Measurements from ENCODE around the gene WDR86. TPM values are rescaled to one million over a fixed set of nuclear protein-coding genes. Genes with fewer than 3 reads are reported as not detected.

Gene WDR86
- total RNA-seq, 1 donor from 2014 or later: 57.0 TPM

DNA sequence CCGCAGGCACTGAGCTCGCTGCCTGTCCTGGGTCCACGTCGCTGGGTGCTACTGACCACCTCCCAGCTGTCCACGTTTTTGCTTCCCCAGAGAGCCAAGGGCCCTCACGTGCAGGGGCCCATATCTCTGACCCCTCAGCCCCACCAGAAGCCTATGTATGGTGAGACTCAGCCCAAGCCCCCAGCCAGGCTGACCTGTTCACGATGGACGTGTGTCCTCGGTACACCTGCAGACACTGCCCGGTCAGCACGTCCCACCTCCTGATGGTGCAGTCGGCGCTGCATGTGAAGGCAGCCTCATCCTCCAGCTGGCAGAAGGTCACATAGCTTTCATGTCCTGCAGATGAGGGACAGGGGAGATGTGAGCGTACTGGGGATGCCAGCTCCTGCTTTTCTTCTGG, 9.9 kb downstream of the WDR86 start:
- TF ChIP-seq, protein P1, sequence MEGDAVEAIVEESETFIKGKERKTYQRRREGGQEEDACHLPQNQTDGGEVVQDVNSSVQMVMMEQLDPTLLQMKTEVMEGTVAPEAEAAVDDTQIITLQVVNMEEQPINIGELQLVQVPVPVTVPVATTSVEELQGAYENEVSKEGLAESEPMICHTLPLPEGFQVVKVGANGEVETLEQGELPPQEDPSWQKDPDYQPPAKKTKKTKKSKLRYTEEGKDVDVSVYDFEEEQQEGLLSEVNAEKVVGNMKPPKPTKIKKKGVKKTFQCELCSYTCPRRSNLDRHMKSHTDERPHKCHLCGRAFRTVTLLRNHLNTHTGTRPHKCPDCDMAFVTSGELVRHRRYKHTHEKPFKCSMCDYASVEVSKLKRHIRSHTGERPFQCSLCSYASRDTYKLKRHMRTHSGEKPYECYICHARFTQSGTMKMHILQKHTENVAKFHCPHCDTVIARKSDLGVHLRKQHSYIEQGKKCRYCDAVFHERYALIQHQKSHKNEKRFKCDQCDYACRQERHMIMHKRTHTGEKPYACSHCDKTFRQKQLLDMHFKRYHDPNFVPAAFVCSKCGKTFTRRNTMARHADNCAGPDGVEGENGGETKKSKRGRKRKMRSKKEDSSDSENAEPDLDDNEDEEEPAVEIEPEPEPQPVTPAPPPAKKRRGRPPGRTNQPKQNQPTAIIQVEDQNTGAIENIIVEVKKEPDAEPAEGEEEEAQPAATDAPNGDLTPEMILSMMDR (IDR thresholded peaks at IDR 0.05; ENCODE audit: unreplicated experiment): no peak
- Mint-ChIP-seq H3K27ac (ENCODE audit: unreplicated experiment) (no peak overlapping the region), H3K4me3 (ENCODE audit: unreplicated experiment) (no peak overlapping the region), H3K9me3 (ENCODE audit: unreplicated experiment) (no peaks in the 10 kb centered on the region), H3K27me3 (ENCODE audit: unreplicated experiment) (peaks cover 16% of the 10 kb centered on the region), H3K36me3 (ENCODE audit: low read depth, unreplicated experiment) (peaks cover 31% of the 10 kb centered on the region), H3K4me1 (ENCODE audit: unreplicated experiment) (peaks cover 29% of the 10 kb centered on the region)
- no peak for DNase-seq (ENCODE audit: low spot score)

DNA sequence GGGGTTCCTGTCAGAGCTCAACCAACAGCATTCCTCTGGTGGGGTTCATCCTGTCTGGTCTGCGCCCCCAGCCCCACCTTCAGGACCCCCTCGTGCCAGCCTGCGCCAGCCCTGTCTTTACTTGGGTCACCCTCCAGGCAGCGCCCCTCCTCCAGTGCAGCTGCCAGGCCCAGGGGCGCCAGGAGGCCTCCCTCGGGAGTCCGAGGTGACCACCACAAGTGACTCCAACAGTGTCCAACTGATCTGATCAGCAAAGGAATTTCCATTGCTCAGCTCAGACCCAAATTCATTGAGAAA, 10.6 kb downstream of the WDR86 start:
- Mint-ChIP-seq H3K27ac (ENCODE audit: unreplicated experiment) (no peak overlapping the region), H3K4me1 (ENCODE audit: unreplicated experiment) (peaks cover 28% of the 10 kb centered on the region), H3K27me3 (ENCODE audit: unreplicated experiment) (peaks cover 16% of the 10 kb centered on the region), H3K9me3 (ENCODE audit: unreplicated experiment) (no peaks in the 10 kb centered on the region), H3K36me3 (ENCODE audit: low read depth, unreplicated experiment) (peaks cover 31% of the 10 kb centered on the region), H3K4me3 (ENCODE audit: unreplicated experiment) (no peak overlapping the region)
- TF ChIP-seq, protein P1 (IDR thresholded peaks at IDR 0.05; ENCODE audit: unreplicated experiment): no peak
- no peak for DNase-seq (ENCODE audit: low spot score)

DNA sequence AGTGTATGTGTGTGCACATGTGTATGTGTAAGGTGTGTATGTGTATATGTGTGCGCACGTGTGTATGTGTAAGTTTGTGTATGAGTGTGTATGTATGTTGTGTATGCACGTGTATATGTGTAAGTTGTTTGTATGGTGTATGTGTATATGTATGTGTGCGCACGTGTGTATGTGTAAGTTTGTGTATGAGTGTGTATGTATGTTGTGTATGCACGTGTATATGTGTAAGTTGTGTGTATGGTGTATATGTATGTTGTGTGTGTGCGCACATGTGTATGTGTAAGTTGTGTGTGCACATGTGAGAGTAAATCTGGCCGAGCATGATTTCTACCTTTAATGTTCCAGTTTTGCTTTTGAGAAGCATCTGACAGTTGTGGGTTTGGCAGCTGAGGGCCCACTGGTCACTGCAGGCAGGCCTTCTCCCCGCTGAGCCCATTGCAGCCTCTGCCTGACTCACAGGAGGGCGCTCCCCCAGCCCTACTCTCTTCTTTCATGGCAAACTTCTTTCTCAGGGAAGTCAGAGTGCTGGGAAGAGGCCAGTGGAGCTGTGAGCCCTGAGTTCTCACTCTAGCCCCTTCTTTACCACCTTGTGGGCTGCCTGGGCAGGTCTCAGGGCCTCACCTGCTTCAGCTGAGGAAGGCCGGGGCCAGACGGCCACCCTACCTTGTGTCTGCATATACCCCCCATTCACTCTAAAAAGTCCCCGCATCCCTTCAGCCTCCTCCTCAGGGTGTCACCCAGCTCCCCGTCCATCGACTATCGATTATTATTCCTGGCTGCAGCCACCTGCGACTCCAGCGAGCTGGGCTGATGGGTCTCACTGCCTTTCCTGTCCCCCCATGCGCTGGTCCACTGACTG, 11.2 kb downstream of the WDR86 start:
- peaks cover 34% of the 10 kb centered on the region for H3K36me3 Mint-ChIP-seq (ENCODE audit: low read depth, unreplicated experiment)
- no peaks in the 10 kb centered on the region for H3K9me3 Mint-ChIP-seq (ENCODE audit: unreplicated experiment)
- H3K4me1 Mint-ChIP-seq (ENCODE audit: unreplicated experiment): peaks cover 23% of the 10 kb centered on the region
- TF ChIP-seq, protein P1 (IDR thresholded peaks at IDR 0.05; ENCODE audit: unreplicated experiment): no peak
- peaks cover 18% of the 10 kb centered on the region for H3K27me3 Mint-ChIP-seq (ENCODE audit: unreplicated experiment)
- peak overlapping the region; percentile 5 for H3K27ac Mint-ChIP-seq (ENCODE audit: unreplicated experiment)
- H3K4me3 Mint-ChIP-seq (ENCODE audit: unreplicated experiment): peak overlapping the region; percentile 77
- no peak for DNase-seq (ENCODE audit: low spot score)

DNA sequence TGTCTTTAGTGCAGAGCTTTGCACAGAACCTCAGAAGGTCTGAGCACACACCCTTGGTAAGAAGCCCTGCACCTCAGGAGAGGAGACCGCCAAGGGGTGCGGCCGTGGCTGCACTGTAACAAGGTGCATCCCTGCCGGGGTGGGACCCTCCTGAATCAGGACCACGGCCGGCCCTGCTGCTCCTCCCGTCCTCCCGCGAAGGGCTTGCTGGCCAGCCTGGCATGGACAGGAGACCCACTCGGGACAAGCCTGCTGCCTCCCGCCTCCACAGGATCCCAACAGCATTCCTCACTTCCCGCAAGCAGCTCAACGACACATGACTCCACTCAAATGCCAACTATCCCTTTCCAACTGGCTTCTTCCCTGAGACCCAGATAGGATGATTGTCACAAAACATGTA, 12.8 kb downstream of the WDR86 start:
- peaks cover 12% of the 10 kb centered on the region for H3K4me1 Mint-ChIP-seq (ENCODE audit: unreplicated experiment)
- peaks cover 35% of the 10 kb centered on the region for H3K36me3 Mint-ChIP-seq (ENCODE audit: low read depth, unreplicated experiment)
- H3K4me3 Mint-ChIP-seq (ENCODE audit: unreplicated experiment): no peak overlapping the region
- H3K9me3 Mint-ChIP-seq (ENCODE audit: unreplicated experiment): no peaks in the 10 kb centered on the region
- no peak for DNase-seq (ENCODE audit: low spot score)
- TF ChIP-seq, protein P1 (IDR thresholded peaks at IDR 0.05; ENCODE audit: unreplicated experiment): no peak
- H3K27ac Mint-ChIP-seq (ENCODE audit: unreplicated experiment): no peak overlapping the region
- peaks cover 19% of the 10 kb centered on the region for H3K27me3 Mint-ChIP-seq (ENCODE audit: unreplicated experiment)

DNA sequence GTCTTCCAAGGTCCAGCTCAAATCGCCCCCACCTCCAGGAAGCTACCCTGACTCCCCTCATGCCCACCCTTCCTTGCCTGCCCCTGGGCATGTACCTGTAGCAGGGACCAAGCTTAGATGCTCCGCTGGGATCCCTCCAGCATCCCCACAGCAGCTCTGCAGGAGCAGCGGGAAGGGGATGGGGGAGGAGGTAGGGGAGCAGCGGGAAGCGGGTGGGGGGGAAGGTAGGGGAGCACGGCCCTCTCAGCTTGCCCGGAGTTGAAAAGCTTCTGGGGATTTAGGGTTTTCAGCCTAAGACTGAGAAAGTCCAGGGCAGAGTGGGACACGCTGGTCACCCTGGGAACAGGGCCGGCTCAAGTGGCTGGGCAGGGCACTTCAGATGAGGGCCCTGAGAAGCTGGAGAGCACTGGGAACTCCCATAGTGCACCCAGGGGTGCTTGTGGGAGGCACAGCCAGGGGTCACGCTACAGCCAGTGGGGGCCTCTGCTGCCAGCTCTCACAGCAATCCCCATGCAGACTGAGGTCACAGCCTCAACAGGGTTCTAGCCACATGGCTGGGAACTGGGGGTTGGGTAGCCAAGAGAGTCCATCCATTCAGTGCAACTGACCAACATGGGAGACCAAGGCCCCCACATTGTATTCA, 13.4 kb downstream of the WDR86 start:
- Mint-ChIP-seq H3K36me3 (ENCODE audit: low read depth, unreplicated experiment) (peaks cover 33% of the 10 kb centered on the region), H3K9me3 (ENCODE audit: unreplicated experiment) (no peaks in the 10 kb centered on the region), H3K27me3 (ENCODE audit: unreplicated experiment) (peaks cover 17% of the 10 kb centered on the region), H3K27ac (ENCODE audit: unreplicated experiment) (no peak overlapping the region), H3K4me1 (ENCODE audit: unreplicated experiment) (peaks cover 10% of the 10 kb centered on the region), H3K4me3 (ENCODE audit: unreplicated experiment) (no peak overlapping the region)
- TF ChIP-seq, protein P1 (IDR thresholded peaks at IDR 0.05; ENCODE audit: unreplicated experiment): no peak
- no peak for DNase-seq (ENCODE audit: low spot score)

All from endothelial cell (in vitro differentiated cells).